B cell (primary cell): ENCODE results near the gene MNAT1.

ENCODE experiments used
- CTCF ChIP-seq: fragments of 200-600 bp; IDR thresholded peaks from one replicate; pipeline ENCODE4 v1.8.0; 2022; ENCODE audit warnings: antibody characterized with exemption, mild to moderate bottlenecking
- EZH2 ChIP-seq: IDR thresholded peaks from 2 replicates; pipeline ENCODE4 v1.6.1; 2012; ENCODE audit warnings: borderline replicate concordance, low read depth, mild to moderate bottlenecking, moderate library complexity, low read length; ENCODE audit not compliant: insufficient read depth, poor library complexity, severe bottlenecking

- no peak for TF ChIP-seq CTCF
- TF ChIP-seq EZH2: no peak
These were observed 55.1 kb downstream of the MNAT1 start for GRCh38 chr14:60789656-60790055.
